Stimulated activated CD8-positive, alpha-beta memory T cell treated with anti-CD3 and anti-CD28 coated beads, Interleukin-7, amount 100 ng/mL, for 48 hours (primary cell): ENCODE data around the gene RHBDL3.

Source experiments
- DNase-seq, 2 donors: peaks; one replicate each; pipeline ENCODE4 v3.0.0-alpha.2; 2020; ENCODE audit warnings: low read depth in 1 of 2; ENCODE audit errors: extremely low read depth in 1 of 2

RHBDL3 gene

DNA sequence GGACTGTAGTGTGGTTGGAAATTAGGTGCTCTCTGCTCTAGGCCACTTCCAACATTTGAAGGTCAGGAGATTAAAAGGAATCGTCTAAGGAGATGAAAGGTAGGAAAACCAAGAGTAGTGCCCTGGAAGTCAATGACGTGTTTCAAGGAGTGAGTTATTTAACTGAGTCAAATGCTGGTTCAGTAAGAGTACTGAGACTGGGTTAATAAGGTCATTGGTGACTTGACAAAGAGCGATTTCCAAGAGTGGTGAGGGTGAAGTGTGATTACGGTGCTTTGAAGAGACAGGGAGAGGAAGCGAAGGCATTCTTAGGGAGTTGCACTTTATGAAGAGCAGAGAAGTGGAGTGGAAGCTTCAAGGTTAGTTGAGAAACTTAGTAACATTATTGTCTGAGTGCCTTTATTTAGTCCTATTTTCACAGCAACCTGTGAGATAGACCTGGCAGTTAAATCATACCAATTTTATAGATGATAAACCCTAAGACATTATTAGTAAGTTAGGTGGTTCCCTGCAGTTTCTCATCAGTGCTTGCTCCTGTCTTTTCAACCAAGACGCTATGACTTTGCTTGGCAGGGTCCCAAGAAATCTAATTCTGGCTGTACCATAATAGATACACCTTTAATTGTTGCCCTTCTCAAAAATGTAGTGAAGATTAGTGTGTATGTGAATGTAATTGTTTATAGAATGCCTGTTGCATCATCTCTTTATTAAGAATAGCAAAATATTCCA, 90.2 kb downstream of the RHBDL3 start:
- DNase-seq = no peak

DNA sequence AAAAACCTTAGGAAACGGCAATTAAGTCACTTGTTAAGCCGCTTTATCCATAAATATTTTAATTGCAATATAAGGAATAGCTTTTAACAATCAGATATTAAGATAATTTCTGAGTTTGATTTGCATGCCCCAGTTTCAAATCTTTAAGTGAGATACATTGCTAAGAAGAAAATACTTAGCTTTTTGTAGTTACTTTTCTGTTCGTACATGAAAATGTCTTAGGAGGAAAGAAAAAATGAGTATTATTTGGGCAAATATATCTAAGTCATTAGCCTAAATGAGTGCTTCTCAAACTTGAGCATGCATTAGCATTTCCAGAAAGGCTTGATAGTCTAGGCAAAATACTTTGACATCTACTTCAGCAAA, 90.7 kb downstream of the RHBDL3 start:
- DNase-seq = no peak

DNA sequence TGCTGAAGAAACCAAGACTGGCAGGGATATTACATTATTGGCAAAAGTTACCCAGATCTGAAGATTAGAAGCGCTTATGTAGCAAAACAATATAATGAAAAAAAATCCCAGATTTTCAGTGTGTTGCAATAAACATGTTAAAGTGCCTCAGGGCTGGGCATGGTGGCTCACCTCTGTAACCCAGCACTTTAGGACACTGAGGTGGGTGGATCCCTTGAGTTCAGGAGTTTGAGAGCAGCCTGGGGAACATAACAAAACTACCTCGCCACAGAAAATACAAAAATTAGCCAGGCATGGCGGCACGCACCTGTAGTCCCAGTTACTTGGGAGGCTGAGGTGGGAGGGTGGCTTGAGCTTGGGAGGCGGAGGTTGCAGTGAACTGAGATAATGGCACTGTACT, 91.1 kb downstream of the RHBDL3 start:
- DNase-seq = no peak

DNA sequence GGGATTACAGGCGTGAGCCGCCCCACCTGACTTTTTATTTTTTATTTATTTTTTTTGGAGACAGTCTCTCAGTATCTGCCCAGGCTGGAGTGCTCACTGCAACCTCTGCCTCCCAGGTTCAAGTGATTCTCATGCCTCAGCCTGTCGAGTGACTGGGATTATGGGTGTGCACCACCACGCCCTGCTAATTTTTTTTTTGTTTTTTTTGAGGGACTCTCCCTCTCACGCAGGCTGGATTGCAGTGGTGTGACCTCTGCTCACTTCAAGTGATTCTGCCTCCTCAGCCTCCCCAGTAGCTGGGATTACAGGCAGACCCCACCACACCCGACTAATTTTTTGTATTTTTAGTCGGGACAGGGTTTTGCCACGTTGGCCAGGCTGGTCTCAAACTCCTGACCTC, 92.0 kb downstream of the RHBDL3 start:
- DNase-seq = no peak

DNA sequence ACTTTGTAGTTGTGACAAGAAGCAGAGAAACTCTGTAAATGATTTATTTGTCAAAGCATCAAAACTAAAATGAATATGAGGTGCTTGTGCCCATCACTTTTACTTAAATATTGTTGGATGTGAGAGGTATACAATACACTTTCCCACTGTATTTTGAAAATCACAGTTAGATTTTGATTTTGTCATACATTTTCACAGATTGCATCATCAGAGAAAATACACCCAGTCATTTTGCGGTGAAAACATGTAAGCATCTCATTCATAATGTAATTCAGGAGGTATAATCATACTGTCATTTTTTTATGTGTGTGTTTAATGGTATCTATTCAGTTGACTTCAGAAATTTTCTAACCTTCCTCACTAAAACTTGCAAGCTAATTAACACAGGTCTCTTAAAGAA, 95.6 kb downstream of the RHBDL3 start:
- DNase-seq = no peak

DNA sequence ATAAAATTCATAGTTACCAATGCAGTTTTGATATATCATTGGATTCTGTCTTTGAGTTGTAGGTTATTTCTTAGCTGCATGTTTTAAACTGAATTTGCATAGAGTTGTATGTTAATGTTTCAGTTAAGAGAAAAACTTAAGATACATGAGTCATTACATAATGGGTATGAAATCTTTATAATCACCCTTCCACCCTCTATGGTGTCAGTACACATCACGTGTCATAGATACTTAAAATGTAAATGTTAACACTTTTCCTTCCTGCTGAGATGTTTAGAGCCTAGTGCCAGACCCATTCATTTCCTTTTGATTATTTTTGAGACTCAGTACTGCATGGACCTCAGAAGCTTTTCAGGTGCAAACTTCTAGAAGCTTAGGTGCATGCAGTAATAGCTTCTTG, 104.8 kb downstream of the RHBDL3 start:
- no peak for DNase-seq
